HepG2 (cell line): ENCODE measurements around the gene CAPN9. TPM values are rescaled to one million over a fixed set of nuclear protein-coding genes. Genes with fewer than 3 reads are reported as not detected.
A peak's percentile ranks its signal among the peaks of the same experiment; 100 is the strongest.

Source experiments
- AGO2 ChIP-seq: fragments of 200-400 bp; formaldehyde crosslinking; optimal IDR thresholded peaks from 2 replicates; pipeline ENCODE3; 2017; ENCODE audit warnings: mild to moderate bottlenecking, low read depth, low read length, moderate library complexity
- HDAC1 ChIP-seq: sonication (generic); formaldehyde crosslinking; IDR thresholded peaks from 2 replicates; pipeline ENCODE4 v1.5.1; 2020; ENCODE audit warnings: mild to moderate bottlenecking, missing genetic modification reagents
- HMG20B ChIP-seq: conservative IDR thresholded peaks from 2 replicates; pipeline ENCODE4 v1.6.1; 2016; ENCODE audit warnings: missing genetic modification reagents, missing compliant biosample characterization
- IRF2 ChIP-seq: IDR thresholded peaks from 2 replicates; pipeline ENCODE4 v1.6.1; 2018; ENCODE audit warnings: missing genetic modification reagents, missing compliant biosample characterization
- ISX ChIP-seq: sonication (generic); formaldehyde crosslinking; conservative IDR thresholded peaks from 2 replicates; pipeline ENCODE4 v1.5.0; 2020; ENCODE audit warnings: missing genetic modification reagents
- KIAA2018 ChIP-seq: sonication (generic); formaldehyde crosslinking; IDR thresholded peaks from 2 replicates; pipeline ENCODE4 v1.5.0; 2020; ENCODE audit warnings: mild to moderate bottlenecking, missing genetic modification reagents, borderline replicate concordance
- KMT2A ChIP-seq: sonication (generic); formaldehyde crosslinking; IDR thresholded peaks from 2 replicates; pipeline ENCODE4 v1.4.0; 2020; ENCODE audit warnings: missing genetic modification reagents
- LRRFIP1 ChIP-seq: sonication (generic); formaldehyde crosslinking; conservative IDR thresholded peaks from 2 replicates; pipeline ENCODE4 v1.4.0; 2020; ENCODE audit warnings: missing genetic modification reagents
- TRIM22 ChIP-seq: fragments of 450-650 bp; IDR thresholded peaks from 2 replicates; pipeline ENCODE4 v1.6.1; 2017
- ZKSCAN5 ChIP-seq: sonication (generic); formaldehyde crosslinking; IDR thresholded peaks from 2 replicates; pipeline ENCODE4 v1.5.1; 2020; ENCODE audit warnings: mild to moderate bottlenecking, missing genetic modification reagents
- ZMYM2 ChIP-seq: sonication (generic); formaldehyde crosslinking; IDR thresholded peaks from 2 replicates; pipeline ENCODE4 v1.8.0; 2022; ENCODE audit warnings: mild to moderate bottlenecking, missing genetic modification reagents
- ZNF333 ChIP-seq: sonication (generic); formaldehyde crosslinking; IDR thresholded peaks from 2 replicates; pipeline ENCODE4 v1.4.0; 2020; ENCODE audit warnings: mild to moderate bottlenecking, missing genetic modification reagents, borderline replicate concordance
- ZNF431 ChIP-seq: sonication (generic); formaldehyde crosslinking; IDR thresholded peaks from 2 replicates; pipeline ENCODE4 v1.9.0; 2022; ENCODE audit warnings: missing genetic modification reagents, low read depth, mild to moderate bottlenecking, borderline replicate concordance
- ZNF850 ChIP-seq: sonication (generic); formaldehyde crosslinking; conservative IDR thresholded peaks from 2 replicates; pipeline ENCODE4 v1.9.0; 2021; ENCODE audit warnings: mild to moderate bottlenecking, missing genetic modification reagents
- ZSCAN30 ChIP-seq: sonication (generic); formaldehyde crosslinking; IDR thresholded peaks from 2 replicates; pipeline ENCODE4 v1.5.0; 2020; ENCODE audit warnings: mild to moderate bottlenecking, missing genetic modification reagents
- ZSCAN9 ChIP-seq: IDR thresholded peaks from 2 replicates; pipeline ENCODE4 v1.6.1; 2016; ENCODE audit warnings: borderline replicate concordance
- polyA plus RNA-seq, 8 experiments: library from polyadenylated mRNA; depleted of rRNA in 3 of 8; stranded (reverse) in 7 of 8; unstranded in 1 of 8; fragments of >200 nt; fragmentation: Illumina TruSeq in 4 of 8; extraction: Trizol in 4 of 8; gene quantifications; 2 replicates each; pipeline versions ENCODE4 v1.2.1 to v1.2.3, GENCODE V29; 2011 to 2016; ENCODE audit warnings: low read depth in 4 of 8, missing spikeins in 1 of 8, mixed read lengths in 1 of 8; ENCODE audit not compliant: insufficient read depth in 1 of 8
- total RNA-seq, 5 experiments: library from RNA; depleted of rRNA; stranded (reverse); fragments of >200 nt; fragmentation: Illumina TruSeq; extraction: Trizol; gene quantifications; 2 replicates each; pipeline ENCODE4 v1.2.3, GENCODE V29; 2016; ENCODE audit warnings: low read depth in 1 of 5
- TF ChIP-seq, protein P1 (sequence below): IDR thresholded peaks from 2 replicates; pipeline ENCODE4 v1.6.1; 2016; ENCODE audit warnings: missing genetic modification reagents, missing compliant biosample characterization

Gene CAPN9
- total and polyA plus RNA-seq, 2 of the 13 experiments (the other 11 are each of a cell fraction or from before 2014, with no cell fraction given): 0.04 to 0.31 TPM

DNA sequence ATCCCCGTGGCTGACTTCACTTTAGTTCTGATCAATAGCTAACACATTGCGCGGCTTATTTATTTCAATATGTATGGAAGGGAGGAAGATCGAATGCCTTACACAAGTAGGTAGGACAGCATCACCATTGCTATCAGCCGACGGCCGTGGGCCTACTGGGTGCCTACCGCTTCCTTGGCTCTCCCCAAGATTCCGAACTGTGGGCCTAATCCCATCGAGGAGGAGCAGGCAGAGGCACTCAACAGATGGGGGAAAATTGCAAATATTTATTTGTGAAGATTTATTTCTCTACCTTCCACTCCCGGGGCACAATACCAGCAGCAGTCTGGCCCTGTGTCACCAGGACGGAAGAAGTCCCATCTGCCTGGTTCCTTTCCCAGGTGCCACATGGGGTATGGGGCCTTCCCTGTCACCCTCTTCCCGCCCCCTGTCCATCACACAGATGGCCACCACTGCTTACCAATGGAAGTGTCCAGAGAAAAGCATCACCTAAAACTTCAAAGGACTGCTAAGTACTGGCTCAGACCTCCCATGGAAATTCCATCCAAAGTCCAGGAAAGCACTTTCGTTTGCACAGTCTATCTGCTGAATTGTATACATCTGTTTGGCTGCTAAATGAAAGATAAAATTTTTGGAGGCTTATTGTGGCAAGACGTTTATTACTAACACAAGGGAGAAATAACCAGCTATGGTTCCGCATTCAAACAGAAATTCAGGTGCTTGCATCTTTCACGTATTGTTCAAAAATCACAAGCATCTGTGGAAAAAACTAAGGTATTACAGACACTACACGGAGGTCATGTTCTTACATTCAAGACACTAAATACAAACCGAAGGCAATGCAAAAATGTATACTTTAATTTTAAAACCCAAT, 45.1 kb upstream of the CAPN9 start (continued):
- TF ChIP-seq KIAA2018 (CRISPR knock-in tag) (no peak), ZKSCAN5 (CRISPR knock-in tag) (no peak), HDAC1 (CRISPR knock-in tag) (no peak), HMG20B (CRISPR knock-in tag) (no peak), ISX (CRISPR knock-in tag) (no peak), ZSCAN30 (no peak; the same call in 1 of the 2 replicates), ZSCAN9 (CRISPR knock-in tag) (no peak), ZNF850 (CRISPR knock-in tag) (no peak), KMT2A (no peak), TRIM22 (no peak), LRRFIP1 (CRISPR knock-in tag) (no peak), ZMYM2 (CRISPR knock-in tag) (no peak), AGO2 (no peak), ZNF431 (0 out of 2 replicates have a peak, but pooled peaks have one; percentile 43), ZNF333 (CRISPR knock-in tag) (no peak), IRF2 (no peak)
- TF ChIP-seq, protein P1, sequence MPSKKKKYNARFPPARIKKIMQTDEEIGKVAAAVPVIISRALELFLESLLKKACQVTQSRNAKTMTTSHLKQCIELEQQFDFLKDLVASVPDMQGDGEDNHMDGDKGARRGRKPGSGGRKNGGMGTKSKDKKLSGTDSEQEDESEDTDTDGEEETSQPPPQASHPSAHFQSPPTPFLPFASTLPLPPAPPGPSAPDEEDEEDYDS (CRISPR knock-in tag): 0 out of 2 replicates have a peak, but pooled peaks have one; percentile 23
